Measurements from ENCODE around the gene TCF4. TPM values are rescaled to one million over a fixed set of nuclear protein-coding genes. Genes with fewer than 3 reads are reported as not detected.

The TCF4 gene
- total and polyA plus RNA-seq, 2 experiments from 2014 or later, result 77.7 to 89.2 TPM

DNA sequence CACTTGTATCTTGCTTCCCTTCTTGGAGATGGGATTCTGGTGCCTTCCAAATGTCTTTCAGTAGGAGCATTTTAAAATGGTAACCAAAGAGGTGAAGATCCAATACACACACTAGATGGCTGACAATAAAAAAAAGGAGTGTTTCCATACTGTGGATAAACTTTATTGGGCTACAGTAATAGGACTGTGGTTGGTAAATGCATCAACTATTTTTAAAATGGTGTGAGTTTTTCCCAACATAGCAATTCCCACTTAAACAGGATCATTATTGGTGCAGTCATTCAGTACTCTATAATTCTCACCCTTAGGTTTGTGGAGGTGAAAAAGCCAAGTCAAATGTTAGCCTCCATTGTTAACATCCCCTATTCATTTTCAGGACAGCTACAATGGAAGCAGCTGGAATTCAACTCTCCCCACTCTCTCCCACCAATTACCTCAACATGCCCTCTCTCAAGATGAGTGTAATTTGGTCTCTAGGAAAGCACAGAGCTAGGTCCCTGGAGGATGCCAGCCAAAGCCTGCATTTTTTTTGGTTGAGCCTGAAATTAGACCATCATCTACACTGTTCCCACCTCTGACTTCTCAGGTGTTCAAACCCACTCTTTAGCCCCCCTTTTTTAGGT, 273.3 kb downstream of the TCF4 start:
- Histone ChIP-seq H3K4me1 (ENCODE audit: insufficient read depth) (peaks cover 74% of the 10 kb centered on the region), H3K79me2 (replicated peaks; ENCODE audit: insufficient read depth) (peaks cover 43% of the 10 kb centered on the region), H3K27ac (ENCODE audit: low read depth) (no peak overlapping the region), H3K9me2 (ENCODE audit: insufficient read depth) (no peaks in the 10 kb centered on the region), H3K4me3 (no peak overlapping the region), H3K36me3 (ENCODE audit: insufficient read depth) (no peaks in the 10 kb centered on the region), H3K4me2 (0 out of 2 replicates have a peak overlapping the region, but pooled peaks have one; percentile 56), H2AFZ (no peak overlapping the region), H3K27me3 (ENCODE audit: insufficient read depth) (no peaks in the 10 kb centered on the region), H4K20me1 (replicated peaks; ENCODE audit: insufficient read depth) (no peaks in the 10 kb centered on the region), H3F3A (replicated peaks; ENCODE audit: low read depth) (no peaks in the 10 kb centered on the region)
- ATAC-seq (peak; percentile 97), DNase-seq (ENCODE audit: low spot score) (peak; percentile 45)
- Mint-ChIP-seq H3K27me3 (ENCODE audit: insufficient read depth, low read depth, poor library complexity) (no peaks in the 10 kb centered on the region), H3K4me3 (no peak overlapping the region), H3K27ac (no peak overlapping the region; the same call in 1 of the 2 replicates), H3K36me3 (ENCODE audit: low read depth) (no peaks in the 10 kb centered on the region), H3K9me3 (no peaks in the 10 kb centered on the region), H3K4me1 (peaks cover 78% of the 10 kb centered on the region)
- TF ChIP-seq ZNF331 (CRISPR knock-in tag; IDR thresholded peaks at IDR 0.05; ENCODE audit: low read depth) (no peak), EZH2 (IDR thresholded peaks at IDR 0.05; ENCODE audit: low read depth, unreplicated experiment) (no peak)

DNA sequence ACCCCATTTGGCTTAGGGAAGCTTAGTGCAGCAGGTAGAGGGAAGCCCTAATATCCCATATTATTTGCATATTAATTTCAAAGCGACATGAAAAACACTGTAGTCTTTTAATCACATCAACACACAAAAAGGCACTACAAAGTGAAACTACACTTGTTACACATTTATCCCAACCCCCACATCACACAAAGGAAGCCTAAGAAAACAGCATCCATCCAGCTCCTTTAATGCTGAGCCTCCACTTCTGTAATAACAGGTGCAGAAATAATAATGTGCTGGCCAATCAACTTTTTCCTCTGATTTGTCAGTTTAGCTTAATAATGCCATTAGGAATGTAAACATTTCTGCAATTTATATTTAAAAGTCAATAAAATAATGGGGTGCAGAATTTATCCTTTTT, 274.0 kb downstream of the TCF4 start:
- TF ChIP-seq STAT1 (IDR thresholded peaks at IDR 0.05; ENCODE audit: unreplicated experiment) (no peak), ZNF331 (CRISPR knock-in tag; IDR thresholded peaks at IDR 0.05; ENCODE audit: low read depth) (no peak), NANOG (IDR thresholded peaks at IDR 0.05; ENCODE audit: borderline replicate concordance) (no peak), EZH2phosphoT487 (IDR thresholded peaks at IDR 0.05; ENCODE audit: unreplicated experiment) (no peak), ZNF114 (CRISPR knock-in tag; IDR thresholded peaks at IDR 0.05) (no peak), CREB1 (CRISPR knock-in tag; IDR thresholded peaks at IDR 0.05; ENCODE audit: low read depth) (no peak), JUNB (IDR thresholded peaks at IDR 0.05; ENCODE audit: unreplicated experiment) (no peak), POLR2AphosphoS5 (IDR thresholded peaks at IDR 0.05; ENCODE audit: low read depth) (no peak)
- TF ChIP-seq, protein P1, sequence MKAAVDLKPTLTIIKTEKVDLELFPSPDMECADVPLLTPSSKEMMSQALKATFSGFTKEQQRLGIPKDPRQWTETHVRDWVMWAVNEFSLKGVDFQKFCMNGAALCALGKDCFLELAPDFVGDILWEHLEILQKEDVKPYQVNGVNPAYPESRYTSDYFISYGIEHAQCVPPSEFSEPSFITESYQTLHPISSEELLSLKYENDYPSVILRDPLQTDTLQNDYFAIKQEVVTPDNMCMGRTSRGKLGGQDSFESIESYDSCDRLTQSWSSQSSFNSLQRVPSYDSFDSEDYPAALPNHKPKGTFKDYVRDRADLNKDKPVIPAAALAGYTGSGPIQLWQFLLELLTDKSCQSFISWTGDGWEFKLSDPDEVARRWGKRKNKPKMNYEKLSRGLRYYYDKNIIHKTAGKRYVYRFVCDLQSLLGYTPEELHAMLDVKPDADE (IDR thresholded peaks at IDR 0.05), result no peak
- TF ChIP-seq, protein P2, sequence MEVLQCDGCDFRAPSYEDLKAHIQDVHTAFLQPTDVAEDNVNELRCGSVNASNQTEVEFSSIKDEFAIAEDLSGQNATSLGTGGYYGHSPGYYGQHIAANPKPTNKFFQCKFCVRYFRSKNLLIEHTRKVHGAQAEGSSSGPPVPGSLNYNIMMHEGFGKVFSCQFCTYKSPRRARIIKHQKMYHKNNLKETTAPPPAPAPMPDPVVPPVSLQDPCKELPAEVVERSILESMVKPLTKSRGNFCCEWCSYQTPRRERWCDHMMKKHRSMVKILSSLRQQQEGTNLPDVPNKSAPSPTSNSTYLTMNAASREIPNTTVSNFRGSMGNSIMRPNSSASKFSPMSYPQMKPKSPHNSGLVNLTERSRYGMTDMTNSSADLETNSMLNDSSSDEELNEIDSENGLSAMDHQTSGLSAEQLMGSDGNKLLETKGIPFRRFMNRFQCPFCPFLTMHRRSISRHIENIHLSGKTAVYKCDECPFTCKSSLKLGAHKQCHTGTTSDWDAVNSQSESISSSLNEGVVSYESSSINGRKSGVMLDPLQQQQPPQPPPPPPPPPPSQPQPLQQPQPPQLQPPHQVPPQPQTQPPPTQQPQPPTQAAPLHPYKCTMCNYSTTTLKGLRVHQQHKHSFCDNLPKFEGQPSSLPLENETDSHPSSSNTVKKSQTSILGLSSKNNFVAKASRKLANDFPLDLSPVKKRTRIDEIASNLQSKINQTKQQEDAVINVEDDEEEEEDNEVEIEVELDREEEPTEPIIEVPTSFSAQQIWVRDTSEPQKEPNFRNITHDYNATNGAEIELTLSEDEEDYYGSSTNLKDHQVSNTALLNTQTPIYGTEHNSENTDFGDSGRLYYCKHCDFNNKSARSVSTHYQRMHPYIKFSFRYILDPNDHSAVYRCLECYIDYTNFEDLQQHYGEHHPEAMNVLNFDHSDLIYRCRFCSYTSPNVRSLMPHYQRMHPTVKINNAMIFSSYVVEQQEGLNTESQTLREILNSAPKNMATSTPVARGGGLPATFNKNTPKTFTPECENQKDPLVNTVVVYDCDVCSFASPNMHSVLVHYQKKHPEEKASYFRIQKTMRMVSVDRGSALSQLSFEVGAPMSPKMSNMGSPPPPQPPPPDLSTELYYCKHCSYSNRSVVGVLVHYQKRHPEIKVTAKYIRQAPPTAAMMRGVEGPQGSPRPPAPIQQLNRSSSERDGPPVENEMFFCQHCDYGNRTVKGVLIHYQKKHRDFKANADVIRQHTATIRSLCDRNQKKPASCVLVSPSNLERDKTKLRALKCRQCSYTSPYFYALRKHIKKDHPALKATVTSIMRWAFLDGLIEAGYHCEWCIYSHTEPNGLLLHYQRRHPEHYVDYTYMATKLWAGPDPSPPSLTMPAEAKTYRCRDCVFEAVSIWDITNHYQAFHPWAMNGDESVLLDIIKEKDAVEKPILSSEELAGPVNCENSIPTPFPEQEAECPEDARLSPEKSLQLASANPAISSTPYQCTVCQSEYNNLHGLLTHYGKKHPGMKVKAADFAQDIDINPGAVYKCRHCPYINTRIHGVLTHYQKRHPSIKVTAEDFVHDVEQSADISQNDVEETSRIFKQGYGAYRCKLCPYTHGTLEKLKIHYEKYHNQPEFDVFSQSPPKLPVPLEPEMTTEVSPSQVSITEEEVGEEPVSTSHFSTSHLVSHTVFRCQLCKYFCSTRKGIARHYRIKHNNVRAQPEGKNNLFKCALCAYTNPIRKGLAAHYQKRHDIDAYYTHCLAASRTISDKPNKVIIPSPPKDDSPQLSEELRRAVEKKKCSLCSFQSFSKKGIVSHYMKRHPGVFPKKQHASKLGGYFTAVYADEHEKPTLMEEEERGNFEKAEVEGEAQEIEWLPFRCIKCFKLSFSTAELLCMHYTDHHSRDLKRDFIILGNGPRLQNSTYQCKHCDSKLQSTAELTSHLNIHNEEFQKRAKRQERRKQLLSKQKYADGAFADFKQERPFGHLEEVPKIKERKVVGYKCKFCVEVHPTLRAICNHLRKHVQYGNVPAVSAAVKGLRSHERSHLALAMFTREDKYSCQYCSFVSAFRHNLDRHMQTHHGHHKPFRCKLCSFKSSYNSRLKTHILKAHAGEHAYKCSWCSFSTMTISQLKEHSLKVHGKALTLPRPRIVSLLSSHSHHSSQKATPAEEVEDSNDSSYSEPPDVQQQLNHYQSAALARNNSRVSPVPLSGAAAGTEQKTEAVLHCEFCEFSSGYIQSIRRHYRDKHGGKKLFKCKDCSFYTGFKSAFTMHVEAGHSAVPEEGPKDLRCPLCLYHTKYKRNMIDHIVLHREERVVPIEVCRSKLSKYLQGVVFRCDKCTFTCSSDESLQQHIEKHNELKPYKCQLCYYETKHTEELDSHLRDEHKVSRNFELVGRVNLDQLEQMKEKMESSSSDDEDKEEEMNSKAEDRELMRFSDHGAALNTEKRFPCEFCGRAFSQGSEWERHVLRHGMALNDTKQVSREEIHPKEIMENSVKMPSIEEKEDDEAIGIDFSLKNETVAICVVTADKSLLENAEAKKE (CRISPR knock-in tag; IDR thresholded peaks at IDR 0.05), result no peak
- DNase-seq (ENCODE audit: low spot score) (peak; percentile 28), ATAC-seq (no peak)
- H3K36me3 ChIP-seq (ENCODE audit: insufficient read depth), result no peaks in the 10 kb centered on the region
- no peaks in the 10 kb centered on the region for H3K27me3 Mint-ChIP-seq (ENCODE audit: insufficient read depth, low read depth, poor library complexity)
- H3K4me2 ChIP-seq, result peak overlapping the region; percentile 56
- H3K9me3 Mint-ChIP-seq, result no peaks in the 10 kb centered on the region
- no peaks in the 10 kb centered on the region for H3F3A ChIP-seq (replicated peaks; ENCODE audit: low read depth)
- H3K79me2 ChIP-seq (replicated peaks; ENCODE audit: insufficient read depth), result peaks cover 37% of the 10 kb centered on the region
- no peaks in the 10 kb centered on the region for H3K9me2 ChIP-seq (ENCODE audit: insufficient read depth)
- H3K27ac Mint-ChIP-seq, result no peak overlapping the region
- no peak overlapping the region for H3K27ac ChIP-seq (ENCODE audit: low read depth)
- no peaks in the 10 kb centered on the region for H3K36me3 Mint-ChIP-seq (ENCODE audit: low read depth)
- H3K4me3 ChIP-seq, result no peak overlapping the region
- H3K4me1 ChIP-seq (ENCODE audit: insufficient read depth), result peaks cover 72% of the 10 kb centered on the region
- H4K20me1 ChIP-seq (replicated peaks; ENCODE audit: insufficient read depth), result no peaks in the 10 kb centered on the region
- H3K4me1 Mint-ChIP-seq, result peaks cover 71% of the 10 kb centered on the region
- H2AFZ ChIP-seq, result no peak overlapping the region
- no peak overlapping the region for H3K4me3 Mint-ChIP-seq
- H3K27me3 ChIP-seq (ENCODE audit: insufficient read depth), result no peaks in the 10 kb centered on the region

Measured in GM23338 (cell line).